Esophagus muscularis mucosa (tissue), 4 donors: Measurements from ENCODE around the gene UACA.

ENCODE experiments used
- CTCF ChIP-seq, 3 experiments: fragments of 200-600 bp in 2 of 3; fragments of 450-650 bp in 1 of 3; sonication (generic) in 2 of 3; IDR thresholded peaks; one replicate each; pipeline ENCODE4 v1.5.1; 2017 to 2019; ENCODE audit warnings: antibody characterized with exemption in 3 of 3, mild to moderate bottlenecking in 2 of 3, moderate library complexity in 1 of 3
- EP300 ChIP-seq: sonication (generic); formaldehyde crosslinking; IDR thresholded peaks from one replicate; pipeline ENCODE4 v1.6.1; 2017; ENCODE audit warnings: antibody characterized with exemption
- POLR2A ChIP-seq: fragments of 450-650 bp; IDR thresholded peaks from one replicate; pipeline ENCODE4 v1.6.1; 2017; ENCODE audit warnings: antibody characterized with exemption, moderate library complexity, mild to moderate bottlenecking, low read depth
- POLR2AphosphoS5 ChIP-seq, 2 donors: sonication (generic); formaldehyde crosslinking; IDR thresholded peaks; one replicate each; pipeline ENCODE4 v1.6.1; 2017; ENCODE audit warnings: antibody characterized with exemption in 2 of 2

DNA sequence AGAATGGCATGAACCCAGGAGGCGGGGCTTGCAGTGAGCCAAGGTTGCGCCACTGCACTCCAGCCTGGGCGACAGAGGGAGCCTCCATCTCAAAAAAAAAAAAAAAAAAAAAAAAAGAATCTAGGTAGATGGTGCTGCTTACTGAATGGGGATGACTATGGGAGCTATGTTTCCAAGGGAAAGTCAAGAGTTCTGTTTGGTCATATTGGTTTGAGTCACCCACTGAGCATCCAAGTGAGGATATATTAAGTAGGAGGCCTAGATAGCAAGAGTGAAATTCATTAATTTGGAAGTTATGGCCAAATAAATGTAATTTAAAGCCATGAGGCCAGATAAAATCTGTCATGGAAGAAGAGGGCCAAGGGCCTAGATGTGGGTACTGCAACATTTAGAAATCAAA lies 9.0 kb upstream of the UACA start:
- TF ChIP-seq CTCF (IDR thresholded peaks at IDR 0.05) = no peak
- TF ChIP-seq EP300 = no peak
- no peak for TF ChIP-seq POLR2A
- no peak for TF ChIP-seq POLR2AphosphoS5 (IDR thresholded peaks at IDR 0.05)
